Frontal cortex (tissue), 4 donors: Measurements from ENCODE around the gene CDK5RAP2. TPM values are rescaled to one million over a fixed set of nuclear protein-coding genes. Genes with fewer than 3 reads are reported as not detected.

Source experiments
- DNase-seq, 2 donors: peaks; one replicate each; pipeline ENCODE4 v3.0.0; 2012; ENCODE audit warnings: low spot score in 2 of 2
- FAIRE-seq: peaks from 2 replicates; lab custom pipeline; 2012; peaks lifted over from hg19 to GRCh38; lab: Jason Lieb, UNC
- total RNA-seq: library from RNA; depleted of rRNA; stranded (reverse); fragments of >200 nt; gene quantifications from one replicate; pipeline ENCODE4 v1.2.3, GENCODE V29; 2014
- donor health status: control.
- donor health status: control.
- donor health status: control.

The CDK5RAP2 gene
- total RNA-seq, 1 donor from 2014 or later: 41.2 TPM

- DNase-seq (no peak), FAIRE-seq (no peak)
Observed at GRCh38 chr9:120443976-120444375, 136.0 kb downstream of the CDK5RAP2 start.

- FAIRE-seq: no peak
- DNase-seq: no peak
Observed at GRCh38 chr9:120443489-120443888, 136.5 kb downstream of the CDK5RAP2 start.

GRCh38 chr9:120442308-120442995, 137.5 kb downstream of the CDK5RAP2 start:
- no peak for FAIRE-seq

GRCh38 chr9:120441426-120442307, 138.3 kb downstream of the CDK5RAP2 start:
- FAIRE-seq (no peak), DNase-seq (no peak)

More at GRCh38 chr9:120442308-120442995, 137.5 kb downstream of the CDK5RAP2 start:
- DNase-seq: no peak

- DNase-seq (no peak), FAIRE-seq (no peak)
Observed at GRCh38 chr9:120440791-120441190, 139.2 kb downstream of the CDK5RAP2 start.

- no peak for FAIRE-seq
- no peak for DNase-seq
Observed at GRCh38 chr9:120439926-120440325, 140.0 kb downstream of the CDK5RAP2 start.

GRCh38 chr9:120438836-120439546, 141.0 kb downstream of the CDK5RAP2 start:
- FAIRE-seq (no peak), DNase-seq (no peak)

GRCh38 chr9:120438111-120438510, 141.9 kb downstream of the CDK5RAP2 start:
- FAIRE-seq: no peak
- DNase-seq: no peak

- DNase-seq (no peak), FAIRE-seq (no peak)
Observed at GRCh38 chr9:120436983-120437475, 142.9 kb downstream of the CDK5RAP2 start.

- FAIRE-seq: no peak
- DNase-seq: no peak
Observed at GRCh38 chr9:120436446-120436845, 143.5 kb downstream of the CDK5RAP2 start.

- FAIRE-seq (no peak), DNase-seq (no peak)
Observed at GRCh38 chr9:120435091-120435490, 144.9 kb downstream of the CDK5RAP2 start.

- FAIRE-seq (no peak), DNase-seq (no peak)
Observed at GRCh38 chr9:120434532-120434931, 145.4 kb downstream of the CDK5RAP2 start.

GRCh38 chr9:120433701-120434100, 146.3 kb downstream of the CDK5RAP2 start:
- FAIRE-seq (no peak), DNase-seq (no peak)

GRCh38 chr9:120432600-120432999, 147.4 kb downstream of the CDK5RAP2 start:
- FAIRE-seq: no peak
- no peak for DNase-seq

GRCh38 chr9:120431268-120431667, 148.7 kb downstream of the CDK5RAP2 start:
- no peak for DNase-seq
- no peak for FAIRE-seq

- DNase-seq (no peak), FAIRE-seq (no peak)
Observed at GRCh38 chr9:120424248-120424647, 155.7 kb downstream of the CDK5RAP2 start.

GRCh38 chr9:120423812-120424211, 156.2 kb downstream of the CDK5RAP2 start:
- no peak for DNase-seq
- no peak for FAIRE-seq

- DNase-seq: no peak
- no peak for FAIRE-seq
Observed at GRCh38 chr9:120421977-120422376, 158.0 kb downstream of the CDK5RAP2 start.

GRCh38 chr9:120418315-120418714, 161.7 kb downstream of the CDK5RAP2 start:
- FAIRE-seq (no peak), DNase-seq (no peak)

- FAIRE-seq (no peak), DNase-seq (no peak)
Observed at GRCh38 chr9:120416781-120417427, 163.1 kb downstream of the CDK5RAP2 start.
